Measurements from ENCODE around the gene NAA40. TPM values are rescaled to one million over a fixed set of nuclear protein-coding genes. Genes with fewer than 3 reads are reported as not detected.
A peak's percentile ranks its signal among the peaks of the same experiment; 100 is the strongest.

Gene NAA40
- total and polyA plus RNA-seq, 2 of the 13 experiments (the other 11 are each of a cell fraction or from before 2014, with no cell fraction given), result 11.1 to 17.9 TPM

DNA sequence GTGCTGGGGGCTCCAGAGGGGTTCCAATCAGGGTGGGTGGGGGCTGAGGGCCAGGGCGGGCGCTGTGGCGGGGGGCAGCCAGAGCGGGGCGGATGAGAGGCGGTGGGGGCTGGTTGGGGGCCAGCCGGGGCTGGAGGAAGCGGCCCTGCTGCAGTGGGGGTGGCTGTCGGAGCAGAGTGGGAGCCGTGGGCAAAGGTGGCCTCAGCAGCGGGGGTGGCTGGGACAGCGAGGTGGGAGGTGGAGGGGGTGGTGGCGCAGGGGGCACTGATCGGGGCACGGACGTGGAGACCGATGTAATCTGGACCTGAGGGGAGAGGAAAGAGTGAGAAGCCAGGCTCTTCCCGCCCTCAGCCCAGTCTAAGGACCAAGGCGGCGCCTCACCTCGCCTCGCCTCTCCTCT is 26.9 kb upstream of the NAA40 start (continued):
- TF ChIP-seq, protein P1, sequence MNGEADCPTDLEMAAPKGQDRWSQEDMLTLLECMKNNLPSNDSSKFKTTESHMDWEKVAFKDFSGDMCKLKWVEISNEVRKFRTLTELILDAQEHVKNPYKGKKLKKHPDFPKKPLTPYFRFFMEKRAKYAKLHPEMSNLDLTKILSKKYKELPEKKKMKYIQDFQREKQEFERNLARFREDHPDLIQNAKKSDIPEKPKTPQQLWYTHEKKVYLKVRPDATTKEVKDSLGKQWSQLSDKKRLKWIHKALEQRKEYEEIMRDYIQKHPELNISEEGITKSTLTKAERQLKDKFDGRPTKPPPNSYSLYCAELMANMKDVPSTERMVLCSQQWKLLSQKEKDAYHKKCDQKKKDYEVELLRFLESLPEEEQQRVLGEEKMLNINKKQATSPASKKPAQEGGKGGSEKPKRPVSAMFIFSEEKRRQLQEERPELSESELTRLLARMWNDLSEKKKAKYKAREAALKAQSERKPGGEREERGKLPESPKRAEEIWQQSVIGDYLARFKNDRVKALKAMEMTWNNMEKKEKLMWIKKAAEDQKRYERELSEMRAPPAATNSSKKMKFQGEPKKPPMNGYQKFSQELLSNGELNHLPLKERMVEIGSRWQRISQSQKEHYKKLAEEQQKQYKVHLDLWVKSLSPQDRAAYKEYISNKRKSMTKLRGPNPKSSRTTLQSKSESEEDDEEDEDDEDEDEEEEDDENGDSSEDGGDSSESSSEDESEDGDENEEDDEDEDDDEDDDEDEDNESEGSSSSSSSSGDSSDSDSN (CRISPR knock-in tag; IDR thresholded peaks at IDR 0.05), result no peak

DNA sequence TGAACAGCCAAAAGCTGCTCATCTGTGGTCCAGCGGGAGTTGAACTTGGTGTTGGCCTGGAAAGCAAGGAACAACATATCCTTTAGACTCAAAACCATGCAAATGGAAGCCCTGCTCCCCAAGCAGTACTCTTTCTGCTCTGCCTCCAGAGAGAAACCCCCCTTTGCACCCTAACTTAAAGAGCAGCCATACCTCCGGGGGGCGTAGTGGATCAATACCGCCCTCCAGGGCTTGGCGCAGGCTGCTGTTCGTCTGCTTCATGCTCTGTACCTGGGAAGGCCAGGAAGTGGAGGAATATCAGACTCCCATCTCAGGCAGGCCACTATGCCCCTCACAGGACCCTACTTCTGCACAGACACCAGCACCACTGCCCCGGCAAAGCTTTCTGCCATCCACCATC is 26.1 kb upstream of the NAA40 start:
- Histone ChIP-seq H4K20me1 (ENCODE audit: insufficient read depth, low read length) (no peaks in the 10 kb centered on the region), H2AFZ (ENCODE audit: low read length) (no peak overlapping the region), H3K9ac (ENCODE audit: insufficient read depth, low read depth, low read length) (no peak overlapping the region), H3K9me3 (ENCODE audit: low read length) (no peaks in the 10 kb centered on the region), H3K36me3 (replicated peaks in 1 of 2; ENCODE audit: control insufficient read depth in 1 of 2, insufficient read depth in 2 of 2, low read length in 2 of 2) (peaks cover 6 to 13% of the 10 kb centered on the region in 2 experiments; a peak in 3 of 5 replicates), H3K27ac (ENCODE audit: extremely low read length, insufficient read depth, low read length) (no peak overlapping the region), H3K27me3 (ENCODE audit: control insufficient read depth in 1 of 2, insufficient read depth in 2 of 2, low read length in 2 of 2) (no peaks in the 10 kb centered on the region; a peak in 2 of 5 replicates), H3K4me2 (ENCODE audit: low read depth, low read length) (no peak overlapping the region), H3K79me2 (ENCODE audit: insufficient read depth, low read length) (no peaks in the 10 kb centered on the region), H3K4me3 (replicated peaks in 1 of 3; ENCODE audit: insufficient read depth in 1 of 3, low read depth in 2 of 3, low read length in 3 of 3) (no peak overlapping the region), H3K4me1 (ENCODE audit: insufficient read depth, low read length) (peaks cover 7% of the 10 kb centered on the region)
- intact Hi-C loops (cut with micrococcal nuclease; ENCODE audit: unreplicated experiment), result no loop called here
- no peak for DNase-seq (ENCODE audit: low spot score)
- no peak for ATAC-seq
- WGBS (ENCODE audit: low lambda C conversion rate), result 100% methylated on average over 2 of the region's 7 CpGs
- in situ Hi-C loops (cut with HindIII; ENCODE audit: extremely low pct_ligation_motif_present, low pct_unique_long_range_greater_than_20kb), result loop anchor here (10.0 kb wide), 1 partner anchor 148 kb away; the partner anchor contains the start of gene ZFTA
- no TSS peak for BruUV-seq (replicated peaks)
- CTCF ChIA-PET (ENCODE audit: low intra/inter-chr PET ratio, low total read pairs), result no interaction called here
- POLR2A ChIA-PET, result interaction anchor here (0.7 kb wide), 1 partner anchor 70 kb away, joined by 3 read pairs; no protein-coding TSS in a partner anchor
- no peak for FAIRE-seq
- TF ChIP-seq, protein P2, sequence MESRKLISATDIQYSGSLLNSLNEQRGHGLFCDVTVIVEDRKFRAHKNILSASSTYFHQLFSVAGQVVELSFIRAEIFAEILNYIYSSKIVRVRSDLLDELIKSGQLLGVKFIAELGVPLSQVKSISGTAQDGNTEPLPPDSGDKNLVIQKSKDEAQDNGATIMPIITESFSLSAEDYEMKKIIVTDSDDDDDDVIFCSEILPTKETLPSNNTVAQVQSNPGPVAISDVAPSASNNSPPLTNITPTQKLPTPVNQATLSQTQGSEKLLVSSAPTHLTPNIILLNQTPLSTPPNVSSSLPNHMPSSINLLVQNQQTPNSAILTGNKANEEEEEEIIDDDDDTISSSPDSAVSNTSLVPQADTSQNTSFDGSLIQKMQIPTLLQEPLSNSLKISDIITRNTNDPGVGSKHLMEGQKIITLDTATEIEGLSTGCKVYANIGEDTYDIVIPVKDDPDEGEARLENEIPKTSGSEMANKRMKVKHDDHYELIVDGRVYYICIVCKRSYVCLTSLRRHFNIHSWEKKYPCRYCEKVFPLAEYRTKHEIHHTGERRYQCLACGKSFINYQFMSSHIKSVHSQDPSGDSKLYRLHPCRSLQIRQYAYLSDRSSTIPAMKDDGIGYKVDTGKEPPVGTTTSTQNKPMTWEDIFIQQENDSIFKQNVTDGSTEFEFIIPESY (CRISPR knock-in tag; IDR thresholded peaks at IDR 0.05), result peak; percentile 18; the same call in 1 of the 2 replicates
- TF ChIP-seq TOE1 (CRISPR knock-in tag; IDR thresholded peaks at IDR 0.05), result no peak
